Osteocyte (in vitro differentiated cells): ENCODE data around the gene ENG. TPM values are rescaled to one million over a fixed set of nuclear protein-coding genes. Genes with fewer than 3 reads are reported as not detected.

Experiments used
- DNase-seq: peaks from one replicate; pipeline ENCODE4 v3.0.0; 2021; ENCODE audit warnings: mixed read lengths; ENCODE audit not compliant: unreplicated experiment; ENCODE audit errors: extremely low spot score
- H3K27ac Mint-ChIP-seq: one replicate; pipeline ENCODE4 v1.8.0; 2021; ENCODE audit warnings: mild to moderate bottlenecking, mixed read lengths; ENCODE audit not compliant: unreplicated experiment
- H3K27me3 Mint-ChIP-seq: one replicate; pipeline ENCODE4 v1.8.0; 2021; ENCODE audit warnings: mixed read lengths; ENCODE audit not compliant: unreplicated experiment
- H3K36me3 Mint-ChIP-seq: one replicate; pipeline ENCODE4 v1.8.0; 2021; ENCODE audit warnings: mixed read lengths; ENCODE audit not compliant: unreplicated experiment
- H3K4me1 Mint-ChIP-seq: one replicate; pipeline ENCODE4 v1.8.0; 2021; ENCODE audit warnings: mixed read lengths; ENCODE audit not compliant: unreplicated experiment
- H3K4me3 Mint-ChIP-seq: one replicate; pipeline ENCODE4 v1.8.0; 2021; ENCODE audit warnings: mild to moderate bottlenecking, moderate library complexity, mixed read lengths; ENCODE audit not compliant: unreplicated experiment
- H3K9me3 Mint-ChIP-seq: one replicate; pipeline ENCODE4 v1.8.0; 2021; ENCODE audit warnings: mixed read lengths; ENCODE audit not compliant: unreplicated experiment
- total RNA-seq: library from RNA; stranded (reverse); gene quantifications from 2 replicates; pipeline ENCODE4 v1.2.1, GENCODE V29; 2021
- TF ChIP-seq, protein P1 (sequence below): fragments of 200-600 bp; sonication (generic); IDR thresholded peaks from 2 replicates; pipeline ENCODE4 v1.5.0; 2021; ENCODE audit warnings: antibody characterized with exemption, mild to moderate bottlenecking, moderate library complexity

The ENG gene
- total RNA-seq, 1 donor from 2014 or later, result 143 TPM

DNA sequence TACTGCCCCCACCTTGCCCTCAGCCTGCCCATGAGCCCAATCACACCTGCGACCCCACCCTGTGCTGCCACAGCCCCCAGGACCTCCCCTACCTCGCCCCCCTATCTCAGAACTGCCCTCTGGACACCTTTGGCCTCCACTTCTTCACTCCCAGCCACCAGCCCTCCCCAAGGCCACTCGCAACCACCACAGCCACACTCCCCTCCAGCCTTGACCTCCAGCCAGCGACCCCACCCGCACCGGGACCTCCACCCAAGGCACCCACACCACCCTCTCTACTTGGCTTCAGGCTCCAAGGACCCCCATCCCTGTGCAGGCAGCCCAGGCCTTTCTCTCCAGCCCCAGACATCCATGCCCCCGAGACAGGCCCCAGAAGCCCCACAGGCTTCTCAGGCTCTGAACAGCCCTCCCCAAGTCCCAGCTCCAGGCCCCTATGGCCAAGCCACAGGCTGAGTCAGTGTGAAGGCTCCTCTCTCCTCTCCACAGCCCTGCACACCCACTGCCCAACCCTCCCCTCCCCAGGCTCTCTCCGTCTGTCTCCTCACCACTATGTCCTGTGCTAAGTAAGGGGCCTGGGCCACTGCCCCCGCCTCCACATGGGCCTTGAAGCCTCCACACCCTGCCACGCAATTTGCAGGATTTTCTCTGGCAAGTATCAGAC, 21.0 kb upstream of the ENG start:
- Mint-ChIP-seq H3K9me3 (no peaks in the 10 kb centered on the region), H3K4me1 (peaks cover 29% of the 10 kb centered on the region), H3K4me3 (peak overlapping the region; percentile 26), H3K36me3 (peaks cover 7% of the 10 kb centered on the region), H3K27ac (peak overlapping the region; percentile 65), H3K27me3 (no peaks in the 10 kb centered on the region)
- TF ChIP-seq, protein P1, sequence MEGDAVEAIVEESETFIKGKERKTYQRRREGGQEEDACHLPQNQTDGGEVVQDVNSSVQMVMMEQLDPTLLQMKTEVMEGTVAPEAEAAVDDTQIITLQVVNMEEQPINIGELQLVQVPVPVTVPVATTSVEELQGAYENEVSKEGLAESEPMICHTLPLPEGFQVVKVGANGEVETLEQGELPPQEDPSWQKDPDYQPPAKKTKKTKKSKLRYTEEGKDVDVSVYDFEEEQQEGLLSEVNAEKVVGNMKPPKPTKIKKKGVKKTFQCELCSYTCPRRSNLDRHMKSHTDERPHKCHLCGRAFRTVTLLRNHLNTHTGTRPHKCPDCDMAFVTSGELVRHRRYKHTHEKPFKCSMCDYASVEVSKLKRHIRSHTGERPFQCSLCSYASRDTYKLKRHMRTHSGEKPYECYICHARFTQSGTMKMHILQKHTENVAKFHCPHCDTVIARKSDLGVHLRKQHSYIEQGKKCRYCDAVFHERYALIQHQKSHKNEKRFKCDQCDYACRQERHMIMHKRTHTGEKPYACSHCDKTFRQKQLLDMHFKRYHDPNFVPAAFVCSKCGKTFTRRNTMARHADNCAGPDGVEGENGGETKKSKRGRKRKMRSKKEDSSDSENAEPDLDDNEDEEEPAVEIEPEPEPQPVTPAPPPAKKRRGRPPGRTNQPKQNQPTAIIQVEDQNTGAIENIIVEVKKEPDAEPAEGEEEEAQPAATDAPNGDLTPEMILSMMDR, result no peak
- DNase-seq, result no peak

DNA sequence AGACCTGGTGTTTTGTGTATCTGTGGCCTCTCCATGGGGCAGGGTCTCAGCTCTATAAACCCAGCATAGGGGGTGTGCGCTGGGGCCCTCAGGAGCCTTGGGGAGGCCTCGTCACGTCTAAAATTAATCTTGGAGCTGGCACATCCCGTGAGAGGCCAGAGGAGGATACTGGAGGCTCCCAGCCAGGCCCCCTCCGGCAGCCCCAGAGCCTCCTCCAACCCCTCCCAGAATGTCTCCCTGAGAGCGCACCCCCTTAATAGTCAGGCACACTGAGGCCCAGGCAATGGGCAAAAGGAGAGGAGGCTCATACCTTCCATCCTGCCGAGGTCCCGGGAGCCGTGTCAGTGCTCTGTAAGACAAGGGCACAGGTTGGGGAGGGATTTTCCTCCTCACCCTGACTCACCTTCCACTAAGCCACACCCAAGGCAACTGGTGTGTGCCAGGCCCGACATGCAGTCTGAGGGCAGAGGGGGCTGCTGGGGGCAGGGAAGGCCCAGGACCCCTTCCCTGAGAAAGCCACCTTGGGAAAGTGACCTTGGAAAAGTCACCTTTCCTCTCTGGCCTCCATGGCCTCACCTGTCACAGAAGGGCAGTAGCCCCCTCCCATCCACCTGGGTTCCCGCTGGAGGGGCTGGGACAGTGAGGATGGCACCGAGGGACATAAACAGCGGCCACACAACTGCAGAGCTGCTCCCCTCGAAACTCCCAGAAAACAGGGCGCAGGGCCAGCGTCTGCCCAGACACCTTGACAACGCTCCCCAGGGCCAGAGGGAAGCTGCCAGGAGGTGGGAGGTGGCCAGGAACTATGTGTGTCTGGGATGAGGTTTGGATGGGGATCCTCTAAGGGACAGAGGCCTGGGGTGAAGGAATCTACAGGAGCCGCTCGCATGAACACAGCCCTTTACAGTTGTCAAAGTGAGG, 20.1 kb upstream of the ENG start:
- Mint-ChIP-seq H3K27me3 (no peaks in the 10 kb centered on the region), H3K4me3 (no peak overlapping the region), H3K27ac (peak overlapping the region; percentile 56), H3K4me1 (peaks cover 29% of the 10 kb centered on the region), H3K9me3 (no peaks in the 10 kb centered on the region), H3K36me3 (peaks cover 7% of the 10 kb centered on the region)
- TF ChIP-seq, protein P1, result no peak
- DNase-seq, result no peak

DNA sequence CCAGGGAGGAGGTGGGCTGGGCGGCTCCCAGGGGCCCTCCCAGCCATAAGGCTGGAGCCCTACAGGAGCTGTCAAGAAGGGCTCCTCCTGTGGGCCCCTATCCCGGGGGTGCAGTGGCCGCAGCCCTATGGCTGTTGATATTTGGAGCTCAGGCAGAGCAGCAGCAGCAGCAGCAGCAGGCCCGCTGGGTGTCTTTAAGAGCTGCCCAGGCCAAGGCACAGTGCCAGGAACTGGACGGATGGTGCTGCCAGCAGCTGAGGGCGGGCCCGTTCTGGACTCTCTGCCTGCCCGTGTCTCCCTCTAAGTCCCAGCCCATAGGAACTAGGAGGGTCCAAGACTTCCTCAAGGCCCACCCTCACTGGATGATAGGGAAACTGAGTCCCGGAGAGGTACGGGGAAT, 19.4 kb upstream of the ENG start:
- no peak overlapping the region for H3K4me3 Mint-ChIP-seq
- H3K36me3 Mint-ChIP-seq, result peaks cover 7% of the 10 kb centered on the region
- DNase-seq, result no peak
- H3K27me3 Mint-ChIP-seq, result no peaks in the 10 kb centered on the region
- peak overlapping the region; percentile 56 for H3K27ac Mint-ChIP-seq
- peaks cover 29% of the 10 kb centered on the region for H3K4me1 Mint-ChIP-seq
- TF ChIP-seq, protein P1, result no peak
- H3K9me3 Mint-ChIP-seq, result no peaks in the 10 kb centered on the region

DNA sequence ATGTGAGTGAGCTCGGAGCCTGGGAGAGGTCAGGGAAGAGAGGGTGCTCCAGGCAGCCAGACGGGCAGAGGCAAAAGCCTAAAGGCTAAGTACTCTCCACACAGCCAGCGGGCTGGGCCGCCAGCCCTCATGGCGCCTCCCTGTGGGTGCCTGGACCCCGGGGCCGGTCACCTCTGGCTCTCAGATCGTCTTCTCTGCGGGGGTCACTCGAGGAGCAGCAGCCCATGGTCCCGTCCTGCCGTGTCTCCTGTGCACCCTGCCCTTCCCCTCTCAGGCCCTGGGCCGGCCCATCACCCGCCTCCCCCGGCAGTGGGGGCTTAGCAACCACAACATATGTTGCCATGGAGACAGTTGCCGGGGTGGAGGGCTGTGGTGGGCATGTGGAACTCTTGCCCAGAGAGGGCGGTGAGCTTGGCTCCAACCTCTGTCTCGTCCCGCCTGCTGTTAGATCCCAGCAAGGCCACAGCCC, 18.8 kb upstream of the ENG start:
- Mint-ChIP-seq H3K9me3 (no peaks in the 10 kb centered on the region), H3K4me1 (peaks cover 29% of the 10 kb centered on the region), H3K4me3 (no peak overlapping the region), H3K27me3 (no peaks in the 10 kb centered on the region), H3K36me3 (peaks cover 11% of the 10 kb centered on the region), H3K27ac (no peak overlapping the region)
- TF ChIP-seq, protein P1, result no peak
- no peak for DNase-seq
